HG03159 (cell line): ENCODE results near the gene CDK1.

Source experiments
- ATAC-seq: cut with Tn5 transposase; IDR thresholded peaks from one replicate; pipeline ENCODE4 v1.9.1; 2021; ENCODE audit warnings: mild to moderate bottlenecking, moderate library complexity; ENCODE audit not compliant: unreplicated experiment

The CDK1 gene

DNA sequence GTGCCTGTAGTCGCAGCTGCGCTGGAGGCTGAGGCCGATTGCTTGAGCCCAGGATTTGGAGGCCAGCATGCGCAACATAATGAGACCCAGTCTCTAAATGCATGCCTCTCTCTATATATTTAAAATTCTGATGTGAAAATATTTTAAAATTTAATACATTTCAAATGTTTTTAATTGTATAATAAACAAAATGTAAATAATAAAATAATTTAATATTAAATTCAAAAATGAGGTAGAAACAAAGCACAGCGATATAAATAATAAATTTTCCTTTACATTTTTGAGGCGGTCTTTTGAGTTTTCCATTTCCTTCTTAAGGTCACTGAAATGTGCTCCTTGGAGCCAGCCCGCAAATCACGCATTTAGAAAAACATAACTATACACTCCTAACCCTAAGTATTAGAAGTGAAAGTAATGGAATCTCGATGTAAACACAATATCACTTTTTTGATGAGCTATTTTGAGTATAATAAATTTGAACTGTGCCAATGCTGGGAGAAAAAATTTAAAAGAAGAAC is 523 bp upstream of the CDK1 start:
- peak; percentile 5 for ATAC-seq

DNA sequence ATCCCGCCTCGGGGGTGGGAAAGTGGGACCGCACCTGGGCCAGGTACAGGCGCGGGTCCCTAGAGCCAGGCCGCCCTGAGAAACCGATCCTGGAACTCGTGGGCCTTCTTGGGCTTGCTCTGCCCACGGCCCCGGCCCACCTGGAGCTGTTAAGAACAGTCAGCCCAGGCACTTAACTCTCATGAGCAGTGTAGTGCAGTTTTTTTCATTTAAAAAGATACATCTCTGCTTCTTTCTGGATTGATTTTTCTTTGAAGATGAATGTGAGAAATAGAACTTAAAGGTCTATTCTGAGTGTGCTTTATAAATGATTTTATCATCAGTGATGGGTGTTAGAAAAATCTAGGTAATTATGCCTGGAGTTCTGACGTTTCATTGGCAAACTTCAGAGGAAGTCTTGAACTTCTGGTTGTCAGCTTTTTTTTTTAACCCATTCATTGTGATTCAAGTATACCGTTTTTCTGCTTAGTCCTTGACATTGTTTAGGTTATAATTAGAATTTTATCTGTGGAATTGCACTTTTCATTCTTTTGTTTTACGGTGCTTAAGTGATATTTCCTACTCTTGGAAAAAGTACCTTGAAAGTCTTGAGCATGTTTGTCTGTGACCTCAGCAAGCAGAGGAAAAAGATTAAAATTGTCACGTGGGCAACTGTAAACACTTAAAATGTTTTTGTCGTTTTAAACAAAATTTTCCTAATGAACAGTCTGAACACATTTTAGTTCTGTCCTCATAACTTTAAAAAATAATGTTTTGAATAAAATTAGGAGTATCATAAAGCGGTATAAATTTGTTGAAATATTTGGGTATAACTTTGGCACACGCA is 906 bp downstream of the CDK1 start:
- peak; percentile 13 for ATAC-seq

GRCh38 chr10:60781661-60782060 is 3.4 kb downstream of the CDK1 start:
- no peak for ATAC-seq

DNA sequence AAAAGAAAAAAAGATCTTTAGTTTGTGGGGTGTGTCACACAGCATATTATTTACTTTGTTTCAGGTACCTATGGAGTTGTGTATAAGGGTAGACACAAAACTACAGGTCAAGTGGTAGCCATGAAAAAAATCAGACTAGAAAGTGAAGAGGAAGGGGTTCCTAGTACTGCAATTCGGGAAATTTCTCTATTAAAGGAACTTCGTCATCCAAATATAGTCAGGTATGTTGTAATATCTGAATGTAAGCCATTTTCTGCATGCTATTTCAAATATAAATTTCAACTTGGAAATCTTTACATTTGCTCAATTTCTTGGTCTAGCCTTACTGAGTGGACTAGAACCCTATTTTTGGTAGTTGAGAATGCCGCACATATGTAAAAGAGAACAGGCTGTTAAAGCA is 6.4 kb downstream of the CDK1 start:
- no peak for ATAC-seq

GRCh38 chr10:60788544-60788943 is 10.3 kb downstream of the CDK1 start:
- ATAC-seq = no peak

GRCh38 chr10:60789340-60789739 is 11.1 kb downstream of the CDK1 start:
- no peak for ATAC-seq

GRCh38 chr10:60794953-60795352 is 16.7 kb downstream of the CDK1 start:
- ATAC-seq = no peak

- ATAC-seq = no peak
These were observed 17.4 kb downstream of the CDK1 start for GRCh38 chr10:60795465-60796202.

DNA sequence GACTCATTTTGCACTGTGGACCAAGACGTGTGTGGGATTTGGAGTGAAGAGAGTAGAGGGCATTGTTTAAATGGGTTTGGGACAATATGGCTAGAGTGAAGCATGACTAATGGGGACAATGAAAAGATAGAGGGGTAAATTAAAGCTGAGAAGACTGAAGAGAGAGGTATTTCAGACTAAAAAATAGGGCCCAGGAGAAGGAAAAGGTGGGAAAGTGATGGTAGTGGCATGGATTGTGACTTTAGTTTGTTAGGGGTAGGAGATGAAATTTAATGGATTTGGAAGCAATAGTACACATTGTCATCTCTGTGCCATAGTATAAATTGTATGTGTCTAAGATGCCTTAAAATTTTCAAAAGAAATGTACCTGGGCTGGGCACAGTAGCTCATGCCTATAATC is 18.2 kb downstream of the CDK1 start:
- ATAC-seq = no peak

DNA sequence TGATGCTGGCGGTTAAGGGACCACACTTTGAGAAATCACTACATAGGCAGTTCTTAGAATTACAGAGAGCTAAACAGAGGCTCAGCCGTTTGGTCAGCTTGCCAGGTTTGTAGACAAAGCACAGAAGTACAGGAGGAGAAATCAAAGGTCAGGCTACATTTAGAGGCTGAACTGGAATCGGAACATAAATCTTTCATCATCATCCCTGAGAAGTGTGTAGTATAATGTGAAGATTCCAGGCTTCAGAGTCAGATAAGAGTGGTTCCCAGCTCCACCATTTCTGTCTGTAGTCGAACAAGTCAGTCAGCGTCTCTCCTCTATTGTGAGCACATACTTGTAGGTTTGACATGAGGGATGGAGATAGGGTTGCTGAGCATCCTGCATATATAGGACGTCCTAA is 18.9 kb downstream of the CDK1 start:
- no peak for ATAC-seq

- no peak for ATAC-seq
These were observed 19.8 kb downstream of the CDK1 start for GRCh38 chr10:60798031-60798430.

GRCh38 chr10:60798870-60799269 is 20.6 kb downstream of the CDK1 start:
- ATAC-seq = no peak

GRCh38 chr10:60799971-60800650 is 21.8 kb downstream of the CDK1 start:
- ATAC-seq = no peak

DNA sequence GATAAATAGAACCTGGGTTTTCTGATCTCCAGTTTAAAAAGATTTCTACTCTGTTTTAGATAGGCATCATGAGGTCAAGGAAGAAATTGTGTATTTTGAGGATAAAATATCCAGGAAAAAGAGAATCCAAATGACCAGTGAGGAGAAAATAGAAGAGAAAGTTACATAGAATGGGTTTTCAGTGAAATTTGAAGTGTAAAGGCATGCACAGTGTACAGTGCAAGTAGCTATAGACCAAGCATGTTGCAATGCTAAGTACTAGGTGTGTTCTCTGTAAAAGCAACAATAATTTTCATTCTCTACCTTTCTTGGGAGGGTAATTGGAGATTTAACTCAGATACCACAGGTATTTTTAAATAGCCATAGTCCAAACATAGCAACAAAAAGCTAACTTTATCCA is 22.6 kb downstream of the CDK1 start:
- no peak for ATAC-seq

DNA sequence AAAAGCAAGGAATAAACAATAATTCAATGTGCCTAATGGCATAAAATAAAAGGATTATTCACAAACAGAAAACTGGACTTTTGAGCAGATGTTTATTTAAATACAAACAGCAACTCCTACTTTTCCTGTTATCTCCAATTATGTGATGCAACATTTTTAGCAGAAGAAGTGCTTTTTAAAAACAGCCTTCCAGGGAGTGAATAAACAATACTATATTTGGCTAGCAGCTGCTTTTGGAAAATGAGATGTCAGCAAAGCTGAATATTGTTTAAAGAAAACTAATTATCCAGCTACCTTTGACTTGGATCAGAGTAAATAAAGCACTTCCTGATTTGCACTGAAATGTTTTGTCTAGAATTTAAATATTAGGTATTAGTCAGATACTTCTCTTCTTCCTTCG is 23.2 kb downstream of the CDK1 start:
- ATAC-seq = no peak

GRCh38 chr10:60803433-60803832 is 25.2 kb downstream of the CDK1 start:
- no peak for ATAC-seq

DNA sequence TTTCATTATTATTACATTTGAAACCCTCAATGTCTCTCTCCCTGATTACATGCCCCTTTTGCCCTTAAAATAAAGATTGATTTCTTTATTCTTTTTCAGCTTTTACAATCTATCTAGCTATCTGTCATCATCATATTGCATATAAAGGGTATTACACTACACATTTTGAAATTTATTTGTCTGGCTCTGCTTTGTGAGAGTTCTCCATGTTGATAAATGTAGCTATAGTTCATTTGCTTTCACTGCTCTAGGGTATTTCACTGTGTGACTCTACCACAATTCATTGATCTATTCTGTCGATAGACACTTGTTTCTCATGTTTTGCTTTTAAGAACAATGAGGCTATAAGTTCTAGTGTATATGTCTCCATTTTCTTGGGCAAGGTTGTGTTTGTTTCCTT is 25.6 kb downstream of the CDK1 start:
- ATAC-seq = no peak

GRCh38 chr10:60806921-60807320 is 28.6 kb downstream of the CDK1 start:
- no peak for ATAC-seq

- ATAC-seq = no peak
These were observed 29.2 kb downstream of the CDK1 start for GRCh38 chr10:60807499-60807898.

GRCh38 chr10:60808036-60808435 is 29.8 kb downstream of the CDK1 start:
- ATAC-seq = no peak

DNA sequence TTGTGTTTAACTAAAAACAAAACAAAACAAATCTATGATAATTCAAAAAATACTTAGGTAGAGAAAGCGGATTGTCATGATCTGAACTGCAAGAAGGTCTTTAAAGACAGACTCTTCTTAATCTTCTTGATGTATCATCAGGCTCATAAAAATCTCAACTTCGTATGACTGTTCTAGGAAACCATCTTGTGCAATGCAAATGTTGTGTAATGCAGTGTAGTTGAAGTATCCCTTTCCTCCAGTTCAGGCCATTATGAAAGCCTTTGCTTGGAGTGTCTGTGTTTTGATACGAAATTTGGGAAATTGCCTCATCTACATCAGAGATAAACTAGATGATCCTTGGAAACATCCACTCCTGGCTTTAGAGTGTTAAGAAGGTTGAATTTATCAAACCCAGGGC is 30.9 kb downstream of the CDK1 start:
- ATAC-seq = no peak
